Chondrocyte (in vitro differentiated cells): Measurements from ENCODE around the gene AAK1. TPM values are rescaled to one million over a fixed set of nuclear protein-coding genes. Genes with fewer than 3 reads are reported as not detected.

ENCODE experiments used
- DNase-seq: peaks from one replicate; pipeline ENCODE4 v3.0.0; 2021; ENCODE audit warnings: mixed read lengths, low spot score
- H3K27ac Mint-ChIP-seq: one replicate; pipeline ENCODE4 v1.8.0; 2021; ENCODE audit warnings: mild to moderate bottlenecking, moderate library complexity, mixed read lengths; ENCODE audit not compliant: unreplicated experiment
- H3K27me3 Mint-ChIP-seq: 2 replicates; pipeline ENCODE4 v1.8.0; 2021; ENCODE audit warnings: low read depth, mixed read lengths
- H3K36me3 Mint-ChIP-seq: 2 replicates; pipeline ENCODE4 v1.8.0; 2021; ENCODE audit warnings: low read depth, mixed read lengths
- H3K4me1 Mint-ChIP-seq: 2 replicates; pipeline ENCODE4 v1.8.0; 2021; ENCODE audit warnings: low read depth, mild to moderate bottlenecking, mixed read lengths
- H3K4me3 Mint-ChIP-seq: one replicate; pipeline ENCODE4 v1.8.0; 2021; ENCODE audit warnings: mild to moderate bottlenecking, moderate library complexity, mixed read lengths; ENCODE audit not compliant: unreplicated experiment
- H3K9me3 Mint-ChIP-seq: 2 replicates; pipeline ENCODE4 v1.8.0; 2021; ENCODE audit warnings: low read depth, mixed read lengths
- total RNA-seq: library from RNA; stranded (reverse); gene quantifications from 3 replicates; pipeline ENCODE4 v1.2.1, GENCODE V29; 2021
- TF ChIP-seq, protein P1 (sequence below): fragments of 200-600 bp; sonication (generic); IDR thresholded peaks from 2 replicates; pipeline ENCODE4 v1.5.0; 2021; ENCODE audit warnings: antibody characterized with exemption, mild to moderate bottlenecking, moderate library complexity

Gene AAK1
- total RNA-seq, 1 donor from 2014 or later = 97.2 TPM

GRCh38 chr2:69529480-69529879, 114.1 kb downstream of the AAK1 start:
- Mint-ChIP-seq H3K4me1 (no peaks in the 10 kb centered on the region), H3K4me3 (no peak overlapping the region), H3K27ac (no peak overlapping the region), H3K9me3 (peaks cover 4% of the 10 kb centered on the region), H3K36me3 (peaks cover 56% of the 10 kb centered on the region), H3K27me3 (no peaks in the 10 kb centered on the region)
- TF ChIP-seq, protein P1, sequence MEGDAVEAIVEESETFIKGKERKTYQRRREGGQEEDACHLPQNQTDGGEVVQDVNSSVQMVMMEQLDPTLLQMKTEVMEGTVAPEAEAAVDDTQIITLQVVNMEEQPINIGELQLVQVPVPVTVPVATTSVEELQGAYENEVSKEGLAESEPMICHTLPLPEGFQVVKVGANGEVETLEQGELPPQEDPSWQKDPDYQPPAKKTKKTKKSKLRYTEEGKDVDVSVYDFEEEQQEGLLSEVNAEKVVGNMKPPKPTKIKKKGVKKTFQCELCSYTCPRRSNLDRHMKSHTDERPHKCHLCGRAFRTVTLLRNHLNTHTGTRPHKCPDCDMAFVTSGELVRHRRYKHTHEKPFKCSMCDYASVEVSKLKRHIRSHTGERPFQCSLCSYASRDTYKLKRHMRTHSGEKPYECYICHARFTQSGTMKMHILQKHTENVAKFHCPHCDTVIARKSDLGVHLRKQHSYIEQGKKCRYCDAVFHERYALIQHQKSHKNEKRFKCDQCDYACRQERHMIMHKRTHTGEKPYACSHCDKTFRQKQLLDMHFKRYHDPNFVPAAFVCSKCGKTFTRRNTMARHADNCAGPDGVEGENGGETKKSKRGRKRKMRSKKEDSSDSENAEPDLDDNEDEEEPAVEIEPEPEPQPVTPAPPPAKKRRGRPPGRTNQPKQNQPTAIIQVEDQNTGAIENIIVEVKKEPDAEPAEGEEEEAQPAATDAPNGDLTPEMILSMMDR = no peak
- DNase-seq = no peak

GRCh38 chr2:69525261-69525660, 118.3 kb downstream of the AAK1 start:
- H3K27me3 Mint-ChIP-seq = no peaks in the 10 kb centered on the region
- H3K9me3 Mint-ChIP-seq = no peaks in the 10 kb centered on the region
- H3K4me1 Mint-ChIP-seq = no peaks in the 10 kb centered on the region
- no peak for DNase-seq
- H3K36me3 Mint-ChIP-seq = peaks cover 45% of the 10 kb centered on the region
- TF ChIP-seq, protein P1 = no peak
- no peak overlapping the region for H3K4me3 Mint-ChIP-seq
- no peak overlapping the region for H3K27ac Mint-ChIP-seq

DNA sequence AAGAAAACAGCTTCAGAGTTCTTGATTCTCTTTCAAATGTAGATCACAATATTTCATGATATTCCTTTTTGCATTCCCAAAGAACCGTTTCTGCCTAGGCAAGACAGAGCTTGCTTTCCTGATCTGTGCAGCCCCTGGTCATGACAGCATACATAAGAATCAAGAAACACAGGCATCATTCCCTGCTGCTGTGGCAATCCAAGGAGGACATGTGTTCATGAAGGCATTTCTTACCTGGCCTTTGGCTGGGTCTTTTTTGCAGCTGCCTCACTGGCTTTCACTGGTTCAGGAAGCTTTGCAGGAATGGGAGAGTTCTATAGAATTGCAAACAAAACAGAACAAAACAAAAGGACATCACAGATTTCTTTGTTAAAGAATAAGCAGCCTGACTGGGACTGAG, 118.7 kb downstream of the AAK1 start:
- no peak for DNase-seq
- H3K4me3 Mint-ChIP-seq = no peak overlapping the region
- H3K27ac Mint-ChIP-seq = no peak overlapping the region
- TF ChIP-seq, protein P1 = no peak
- no peaks in the 10 kb centered on the region for H3K9me3 Mint-ChIP-seq
- no peaks in the 10 kb centered on the region for H3K27me3 Mint-ChIP-seq
- peaks cover 44% of the 10 kb centered on the region for H3K36me3 Mint-ChIP-seq
- no peaks in the 10 kb centered on the region for H3K4me1 Mint-ChIP-seq

GRCh38 chr2:69521747-69522146, 121.8 kb downstream of the AAK1 start:
- Mint-ChIP-seq H3K27me3 (no peaks in the 10 kb centered on the region), H3K4me1 (no peaks in the 10 kb centered on the region), H3K36me3 (peaks cover 53% of the 10 kb centered on the region), H3K9me3 (no peaks in the 10 kb centered on the region), H3K27ac (no peak overlapping the region), H3K4me3 (no peak overlapping the region)
- TF ChIP-seq, protein P1 = no peak
- no peak for DNase-seq

- no peak overlapping the region for H3K4me3 Mint-ChIP-seq
- no peaks in the 10 kb centered on the region for H3K9me3 Mint-ChIP-seq
- no peaks in the 10 kb centered on the region for H3K27me3 Mint-ChIP-seq
- TF ChIP-seq, protein P1 = no peak
- no peak for DNase-seq
- no peak overlapping the region for H3K27ac Mint-ChIP-seq
- peaks cover 42% of the 10 kb centered on the region for H3K36me3 Mint-ChIP-seq
- peaks cover 15% of the 10 kb centered on the region for H3K4me1 Mint-ChIP-seq
These were observed 124.7 kb downstream of the AAK1 start for GRCh38 chr2:69518841-69519240.
